Neural cell (in vitro differentiated cells): ENCODE data around the gene NANOS3. TPM values are rescaled to one million over a fixed set of nuclear protein-coding genes. Genes with fewer than 3 reads are reported as not detected.

Experiments
- H2AFZ ChIP-seq: fragments of 200-600, 300-800 bp; sonication (generic), shearing (Covaris generic); 2 replicates; pipeline ENCODE4 v1.6.0; 2014; ENCODE audit warnings: low read depth, mild to moderate bottlenecking, antibody characterized with exemption, low read length, moderate library complexity
- H3F3A ChIP-seq: fragments of 200-600 bp; shearing (Covaris generic); 2 replicates; pipeline ENCODE4 v1.6.1; 2016; ENCODE audit warnings: mild to moderate bottlenecking, moderate library complexity, mixed read lengths, antibody characterized with exemption, low read length; ENCODE audit not compliant: insufficient read depth, poor library complexity, severe bottlenecking
- H3K27ac ChIP-seq: fragments of 200-600, 300-800 bp; sonication (generic), shearing (Covaris generic); 2 replicates; pipeline ENCODE4 v1.5.1; 2014; ENCODE audit warnings: mild to moderate bottlenecking, low read length, moderate library complexity
- H3K27me3 ChIP-seq: fragments of 300-800, 200-600 bp; sonication (generic), shearing (Covaris generic); 2 replicates; pipeline ENCODE4 v1.6.0; 2014; ENCODE audit warnings: mild to moderate bottlenecking, low read depth, low read length, moderate library complexity; ENCODE audit not compliant: insufficient read depth
- H3K36me3 ChIP-seq: fragments of 300-800, 200-600 bp; sonication (generic), shearing (Covaris generic); 2 replicates; pipeline ENCODE4 v1.5.1; 2014; ENCODE audit warnings: mild to moderate bottlenecking, antibody characterized with exemption, low read length, moderate library complexity; ENCODE audit not compliant: insufficient read depth
- H3K4me2 ChIP-seq: fragments of 300-800, 200-600 bp; sonication (generic), shearing (Covaris generic); 2 replicates; pipeline ENCODE4 v1.6.0; 2014; ENCODE audit warnings: mild to moderate bottlenecking, low read length
- H3K4me3 ChIP-seq: fragments of 300-800, 200-600 bp; sonication (generic), shearing (Covaris generic); 2 replicates; pipeline ENCODE4 v1.5.1; 2014; ENCODE audit warnings: mild to moderate bottlenecking, low read length, moderate library complexity
- H3K79me2 ChIP-seq: fragments of 200-600 bp; shearing (Covaris generic); replicated peaks from 2 replicates; pipeline ENCODE4 v1.6.0; 2014; ENCODE audit warnings: mild to moderate bottlenecking, low read length, moderate library complexity; ENCODE audit not compliant: insufficient read depth
- H3K9ac ChIP-seq: fragments of 300-800, 200-600 bp; sonication (generic), shearing (Covaris generic); 2 replicates; pipeline ENCODE4 v1.6.1; 2016; ENCODE audit warnings: mild to moderate bottlenecking, low read length, mixed read lengths
- H3K9me2 ChIP-seq: fragments of 200-600 bp; shearing (Covaris generic); 2 replicates; pipeline ENCODE4 v1.6.1; 2016; ENCODE audit warnings: mild to moderate bottlenecking, low read length, mixed read lengths; ENCODE audit not compliant: insufficient read depth
- H3K9me3 ChIP-seq: fragments of 200-600, 300-800 bp; sonication (generic), shearing (Covaris generic); 2 replicates; pipeline ENCODE4 v1.6.1; 2016; ENCODE audit warnings: mild to moderate bottlenecking, mixed run types, low read length, moderate library complexity, mixed read lengths
- H4K20me1 ChIP-seq: fragments of 200-600 bp; shearing (Covaris generic); 2 replicates; pipeline ENCODE4 v1.6.1; 2016; ENCODE audit warnings: mild to moderate bottlenecking, mixed run types; ENCODE audit not compliant: insufficient read depth
- CTCF ChIP-seq: fragments of 450-650 bp; IDR thresholded peaks from 2 replicates; pipeline ENCODE4 v1.5.1; 2014; ENCODE audit warnings: antibody characterized with exemption, mild to moderate bottlenecking, moderate library complexity; ENCODE audit not compliant: poor library complexity, severe bottlenecking
- EP300 ChIP-seq: fragments of 450-650 bp; conservative IDR thresholded peaks from 2 replicates; pipeline ENCODE4 v1.6.1; 2014; ENCODE audit warnings: antibody characterized with exemption, mild to moderate bottlenecking, moderate library complexity; ENCODE audit not compliant: poor library complexity, severe bottlenecking
- EZH2 ChIP-seq: fragments of 200-600, 300-800 bp; shearing (Covaris generic), sonication (generic); IDR thresholded peaks from 2 replicates; pipeline ENCODE4 v1.6.1; 2014; ENCODE audit warnings: antibody characterized with exemption, low read length, borderline replicate concordance, mild to moderate bottlenecking; ENCODE audit not compliant: insufficient read depth, poor library complexity, severe bottlenecking
- MXI1 ChIP-seq: fragments of 450-650 bp; conservative IDR thresholded peaks from 2 replicates; pipeline ENCODE4 v1.6.1; 2014; ENCODE audit warnings: antibody characterized with exemption, mild to moderate bottlenecking; ENCODE audit not compliant: poor library complexity, severe bottlenecking
- POLR2AphosphoS5 ChIP-seq: IDR thresholded peaks from 2 replicates; pipeline ENCODE4 v1.6.1; 2012
- RAD21 ChIP-seq: fragments of 450-650 bp; conservative IDR thresholded peaks from 2 replicates; pipeline ENCODE4 v1.6.1; 2014; ENCODE audit warnings: antibody characterized with exemption, mild to moderate bottlenecking, moderate library complexity
- REST ChIP-seq: IDR thresholded peaks from 2 replicates; pipeline ENCODE4 v1.6.1; 2012; ENCODE audit warnings: borderline replicate concordance
- SMC3 ChIP-seq: fragments of 450-650 bp; conservative IDR thresholded peaks from 2 replicates; pipeline ENCODE4 v1.6.1; 2014; ENCODE audit warnings: antibody characterized with exemption, mild to moderate bottlenecking, moderate library complexity; ENCODE audit not compliant: poor library complexity
- TAF1 ChIP-seq: IDR thresholded peaks from 2 replicates; pipeline ENCODE4 v1.6.1; 2012; ENCODE audit warnings: low read depth
- polyA plus RNA-seq: library from polyadenylated mRNA; depleted of rRNA; stranded (reverse); fragments of >200 nt; gene quantifications from 2 replicates; pipeline ENCODE4 v1.2.3, GENCODE V29; 2014

Gene NANOS3
- polyA plus RNA-seq, 1 donor from 2014 or later, result 3.2 TPM

- no peaks in the 10 kb centered on the region for H3K9me2 ChIP-seq
- H4K20me1 ChIP-seq, result no peaks in the 10 kb centered on the region
- H3K9me3 ChIP-seq, result no peaks in the 10 kb centered on the region
- H3K36me3 ChIP-seq, result no peaks in the 10 kb centered on the region
- no peak overlapping the region for H3K4me3 ChIP-seq
- H3K27me3 ChIP-seq, result no peaks in the 10 kb centered on the region
- TF ChIP-seq EP300 (no peak), MXI1 (no peak), EZH2 (no peak), REST (no peak), TAF1 (no peak), POLR2AphosphoS5 (no peak), RAD21 (no peak)
- no peaks in the 10 kb centered on the region for H3F3A ChIP-seq
- H2AFZ ChIP-seq, result no peak overlapping the region
- H3K9ac ChIP-seq, result no peak overlapping the region
- H3K4me2 ChIP-seq, result no peak overlapping the region
- H3K27ac ChIP-seq, result no peak overlapping the region
- no peaks in the 10 kb centered on the region for H3K79me2 ChIP-seq
These were observed 5.9 kb downstream of the NANOS3 start for GRCh38 chr19:13882836-13883235.

GRCh38 chr19:13883516-13884064 is 6.7 kb downstream of the NANOS3 start:
- Histone ChIP-seq H3K9me3 (no peaks in the 10 kb centered on the region), H3K79me2 (no peaks in the 10 kb centered on the region), H3K27me3 (no peaks in the 10 kb centered on the region), H3K4me3 (no peak overlapping the region), H3K9me2 (no peaks in the 10 kb centered on the region), H3F3A (no peaks in the 10 kb centered on the region), H2AFZ (no peak overlapping the region), H3K9ac (no peak overlapping the region), H3K36me3 (no peaks in the 10 kb centered on the region), H3K27ac (no peak overlapping the region), H4K20me1 (no peaks in the 10 kb centered on the region), H3K4me2 (no peak overlapping the region)
- TF ChIP-seq CTCF (peak; percentile 13), SMC3 (no peak)
